WTC11 (cell line): Measurements from ENCODE around the gene PBX3.

Experiments used
- ATF1 ChIP-seq: sonication (generic); formaldehyde crosslinking; IDR thresholded peaks from 2 replicates; pipeline ENCODE4 v1.8.1; 2023; ENCODE audit warnings: mild to moderate bottlenecking, moderate library complexity, missing genetic modification reagents
- NR2C2 ChIP-seq: sonication (generic); formaldehyde crosslinking; IDR thresholded peaks from 2 replicates; pipeline ENCODE4 v1.8.0; 2022; ENCODE audit warnings: mild to moderate bottlenecking, missing genetic modification reagents
- TF ChIP-seq, protein P1 (sequence below): fragments of 200-600 bp; IDR thresholded peaks from 2 replicates; pipeline ENCODE4 v1.8.0; 2022; ENCODE audit warnings: antibody characterized with exemption

GRCh38 chr9:125966466-125966865, 219.3 kb downstream of the PBX3 start:
- TF ChIP-seq, protein P1, sequence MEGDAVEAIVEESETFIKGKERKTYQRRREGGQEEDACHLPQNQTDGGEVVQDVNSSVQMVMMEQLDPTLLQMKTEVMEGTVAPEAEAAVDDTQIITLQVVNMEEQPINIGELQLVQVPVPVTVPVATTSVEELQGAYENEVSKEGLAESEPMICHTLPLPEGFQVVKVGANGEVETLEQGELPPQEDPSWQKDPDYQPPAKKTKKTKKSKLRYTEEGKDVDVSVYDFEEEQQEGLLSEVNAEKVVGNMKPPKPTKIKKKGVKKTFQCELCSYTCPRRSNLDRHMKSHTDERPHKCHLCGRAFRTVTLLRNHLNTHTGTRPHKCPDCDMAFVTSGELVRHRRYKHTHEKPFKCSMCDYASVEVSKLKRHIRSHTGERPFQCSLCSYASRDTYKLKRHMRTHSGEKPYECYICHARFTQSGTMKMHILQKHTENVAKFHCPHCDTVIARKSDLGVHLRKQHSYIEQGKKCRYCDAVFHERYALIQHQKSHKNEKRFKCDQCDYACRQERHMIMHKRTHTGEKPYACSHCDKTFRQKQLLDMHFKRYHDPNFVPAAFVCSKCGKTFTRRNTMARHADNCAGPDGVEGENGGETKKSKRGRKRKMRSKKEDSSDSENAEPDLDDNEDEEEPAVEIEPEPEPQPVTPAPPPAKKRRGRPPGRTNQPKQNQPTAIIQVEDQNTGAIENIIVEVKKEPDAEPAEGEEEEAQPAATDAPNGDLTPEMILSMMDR: no peak
- no peak for TF ChIP-seq NR2C2 (CRISPR knock-in tag)
- TF ChIP-seq ATF1: no peak
